Mesendoderm (in vitro differentiated cells): ENCODE results near the gene APOM.

Source experiments
- DNase-seq: peaks from one replicate; pipeline ENCODE4 v3.0.0; 2013
- H2AK5ac ChIP-seq: 2 replicates; pipeline ENCODE4 v1.6.1; 2013; ENCODE audit warnings: low read length, inconsistent platforms
- H2BK120ac ChIP-seq: 2 replicates; pipeline ENCODE4 v1.6.1; 2013; ENCODE audit warnings: low read depth, mild to moderate bottlenecking, low read length, moderate library complexity, mixed read lengths
- H2BK15ac ChIP-seq: replicated peaks from 2 replicates; pipeline ENCODE4 v1.6.1; 2013; ENCODE audit warnings: low read depth, mild to moderate bottlenecking, moderate library complexity
- H2BK5ac ChIP-seq: 2 replicates; pipeline ENCODE4 v1.6.1; 2013; ENCODE audit warnings: low read length, inconsistent platforms
- H3K18ac ChIP-seq: 2 replicates; pipeline ENCODE4 v1.6.1; 2013; ENCODE audit warnings: mild to moderate bottlenecking, low read length, mixed read lengths
- H3K23ac ChIP-seq: one replicate; pipeline ENCODE4 v1.6.1; 2013; ENCODE audit warnings: low read length
- H3K27ac ChIP-seq: 2 replicates; pipeline ENCODE4 v1.5.1; 2013; ENCODE audit warnings: low read depth, mild to moderate bottlenecking, inconsistent platforms, low read length, moderate library complexity
- H3K27me3 ChIP-seq: 2 replicates; pipeline ENCODE4 v1.6.1; 2013; ENCODE audit warnings: low read length, control low read depth, mild to moderate bottlenecking, inconsistent platforms; ENCODE audit not compliant: insufficient read depth, poor library complexity
- H3K36me3 ChIP-seq: 2 replicates; pipeline ENCODE4 v1.6.1; 2013; ENCODE audit warnings: low read length, inconsistent platforms; ENCODE audit not compliant: control insufficient read depth, insufficient read depth
- H3K4ac ChIP-seq: one replicate; pipeline ENCODE4 v1.6.1; 2013; ENCODE audit warnings: low read depth, mild to moderate bottlenecking, low read length, moderate library complexity
- H3K4me1 ChIP-seq: 2 replicates; pipeline ENCODE4 v1.6.1; 2013; ENCODE audit warnings: low read depth, low read length, inconsistent platforms; ENCODE audit not compliant: control insufficient read depth
- H3K4me2 ChIP-seq: 2 replicates; pipeline ENCODE4 v1.6.1; 2013; ENCODE audit warnings: low read length
- H3K4me3 ChIP-seq: 2 replicates; pipeline ENCODE4 v1.5.1; 2013; ENCODE audit warnings: mild to moderate bottlenecking, low read length
- H3K56ac ChIP-seq: one replicate; pipeline ENCODE4 v1.6.1; 2013; ENCODE audit warnings: low read length
- H3K79me1 ChIP-seq: 2 replicates; pipeline ENCODE4 v1.6.1; 2013; ENCODE audit warnings: low read length, inconsistent platforms
- H3K79me2 ChIP-seq: 2 replicates; pipeline ENCODE4 v1.6.1; 2013; ENCODE audit warnings: mild to moderate bottlenecking, low read length; ENCODE audit not compliant: control insufficient read depth, insufficient read depth
- H3K9ac ChIP-seq: 2 replicates; pipeline ENCODE4 v1.6.1; 2013; ENCODE audit warnings: low read length, inconsistent platforms
- H4K5ac ChIP-seq: one replicate; pipeline ENCODE4 v1.6.1; 2013; ENCODE audit warnings: low read length
- H4K8ac ChIP-seq: one replicate; pipeline ENCODE4 v1.6.1; 2013; ENCODE audit warnings: low read depth, mild to moderate bottlenecking, control low read depth, low read length, moderate library complexity
- WGBS: extraction: QIAGEN DNeasy Blood & Tissue Kit; methylation state at CpG from one replicate; pipeline ENCODE4 v1.1.7; 2013; ENCODE audit warnings: low lambda C conversion rate, missing lambda C conversion rate; ENCODE audit not compliant: insufficient coverage; ENCODE audit errors: extremely low coverage; 5-methylcytosine and 5-hydroxymethylcytosine counted together

The APOM gene

DNA sequence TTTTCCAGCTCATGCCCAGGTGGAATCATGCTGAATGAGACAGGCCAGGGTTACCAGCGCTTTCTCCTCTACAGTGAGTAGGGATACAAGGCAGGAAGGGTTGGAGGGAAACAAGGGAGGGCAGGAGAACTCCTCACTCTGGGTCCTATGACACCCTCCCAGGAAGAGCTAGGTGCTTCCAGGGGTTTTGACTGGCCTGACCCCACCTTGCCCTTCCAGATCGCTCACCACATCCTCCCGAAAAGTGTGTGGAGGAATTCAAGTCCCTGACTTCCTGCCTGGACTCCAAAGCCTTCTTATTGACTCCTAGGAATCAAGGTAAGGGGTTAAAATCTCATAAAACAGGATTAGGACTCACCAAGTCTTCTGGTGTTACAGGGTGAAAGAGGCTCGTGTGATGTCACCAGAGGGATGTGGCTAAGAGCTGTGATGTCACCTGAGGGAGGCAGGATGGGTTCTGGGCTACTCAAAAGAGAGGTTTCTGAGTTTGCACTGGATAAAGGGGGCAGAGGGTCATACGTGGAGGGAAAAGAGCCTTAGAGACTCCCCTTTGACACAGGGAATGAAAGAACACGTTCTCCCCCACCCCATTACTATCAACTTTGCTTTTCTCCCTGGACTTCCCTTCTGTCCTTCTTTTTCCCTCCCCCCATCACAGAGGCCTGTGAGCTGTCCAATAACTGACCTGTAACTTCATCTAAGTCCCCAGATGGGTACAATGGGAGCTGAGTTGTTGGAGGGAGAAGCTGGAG, 1.9 kb downstream of the APOM start:
- Histone ChIP-seq H3K18ac (no peak overlapping the region), H3K27me3 (no peaks in the 10 kb centered on the region), H3K4ac (no peak overlapping the region), H3K79me2 (peaks cover 15% of the 10 kb centered on the region), H2AK5ac (no peak overlapping the region), H2BK5ac (no peak overlapping the region), H3K56ac (no peak overlapping the region), H2BK15ac (no peak overlapping the region), H3K4me2 (no peak overlapping the region), H4K5ac (no peak overlapping the region), H3K79me1 (peaks cover 18% of the 10 kb centered on the region), H3K36me3 (no peaks in the 10 kb centered on the region), H3K4me1 (peaks cover 3% of the 10 kb centered on the region), H2BK120ac (no peak overlapping the region), H3K4me3 (no peak overlapping the region), H4K8ac (no peak overlapping the region), H3K9ac (no peak overlapping the region), H3K23ac (no peak overlapping the region), H3K27ac (no peak overlapping the region)
- no CpG with 5 or more reads among the region's 6 CpGs for WGBS
- no peak for DNase-seq

DNA sequence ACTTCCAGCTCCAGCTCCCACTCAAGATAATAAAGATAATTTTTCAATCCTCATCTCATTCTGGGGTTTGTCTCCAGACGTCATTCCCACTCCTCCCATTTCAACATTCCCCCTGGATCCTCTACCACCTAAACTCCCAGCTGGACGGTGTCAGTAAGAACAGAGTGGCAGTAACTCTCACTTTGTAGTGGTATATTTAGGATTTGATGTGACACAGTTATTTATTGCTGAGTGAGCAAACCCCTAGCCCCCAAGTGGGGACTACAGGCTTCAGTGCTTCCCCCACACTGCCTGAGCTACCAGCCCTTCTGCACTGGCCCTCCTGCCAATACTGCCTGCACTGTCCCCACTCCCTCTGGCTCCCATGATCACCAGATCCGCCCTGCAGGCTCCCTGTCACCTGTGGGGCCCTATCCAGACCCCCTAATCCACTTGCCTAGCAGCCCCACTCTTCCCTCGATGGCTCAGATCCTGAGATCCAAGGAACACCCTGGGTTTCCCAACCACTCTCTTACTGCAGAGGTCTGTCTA, 2.5 kb downstream of the APOM start:
- Histone ChIP-seq H4K5ac (no peak overlapping the region), H3K79me2 (peaks cover 17% of the 10 kb centered on the region), H4K8ac (no peak overlapping the region), H2BK5ac (no peak overlapping the region), H3K36me3 (no peaks in the 10 kb centered on the region), H3K27me3 (no peaks in the 10 kb centered on the region), H3K4me2 (no peak overlapping the region), H3K4me3 (no peak overlapping the region), H3K79me1 (peaks cover 18% of the 10 kb centered on the region), H2BK15ac (no peak overlapping the region), H2BK120ac (no peak overlapping the region), H3K56ac (peak overlapping the region; percentile 17), H3K4me1 (peaks cover 3% of the 10 kb centered on the region), H3K9ac (no peak overlapping the region), H3K27ac (no peak overlapping the region), H2AK5ac (no peak overlapping the region), H3K4ac (no peak overlapping the region), H3K18ac (no peak overlapping the region), H3K23ac (no peak overlapping the region)
- no peak for DNase-seq
- no CpG with 5 or more reads among the region's 4 CpGs for WGBS

DNA sequence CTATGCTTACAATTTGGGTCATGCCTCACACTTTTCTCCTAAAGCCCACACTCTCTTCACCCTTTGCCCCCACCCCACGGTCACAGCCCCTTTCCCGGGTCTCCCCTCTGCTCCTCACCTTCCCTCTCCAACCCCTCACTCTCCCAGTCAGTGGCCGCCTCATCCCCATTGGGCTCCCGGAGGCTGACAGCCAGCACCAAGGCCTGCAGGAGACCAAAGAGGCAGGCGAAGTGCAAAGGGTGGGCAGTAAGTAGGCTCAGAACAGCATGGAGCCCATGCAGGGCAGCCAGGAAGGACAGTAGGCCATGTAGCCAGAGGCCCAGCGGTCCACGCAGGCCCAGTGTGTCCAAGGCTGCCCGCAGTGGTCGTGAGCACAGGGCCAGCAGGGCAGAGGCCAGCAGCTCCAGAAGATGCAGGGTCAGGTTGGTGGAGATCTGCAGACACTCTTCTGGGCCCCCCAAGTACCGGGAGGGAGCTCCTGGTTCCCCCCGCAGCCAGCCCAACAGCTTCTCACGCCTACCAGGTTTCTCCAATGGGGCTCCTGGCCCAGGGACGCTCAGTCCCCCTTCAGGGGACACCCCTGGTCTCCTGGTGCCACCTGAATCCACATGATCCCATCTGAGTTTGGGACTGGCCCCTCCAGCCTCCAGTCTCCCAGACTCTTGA, 3.4 kb downstream of the APOM start:
- Histone ChIP-seq H2BK5ac (no peak overlapping the region), H2AK5ac (no peak overlapping the region), H3K4me2 (peak overlapping the region; percentile 75), H3K23ac (no peak overlapping the region), H3K4ac (no peak overlapping the region), H3K27ac (no peak overlapping the region), H3K4me1 (peaks cover 8% of the 10 kb centered on the region), H4K5ac (no peak overlapping the region), H3K79me1 (peaks cover 23% of the 10 kb centered on the region), H3K36me3 (no peaks in the 10 kb centered on the region), H4K8ac (no peak overlapping the region), H3K79me2 (peaks cover 26% of the 10 kb centered on the region), H3K4me3 (no peak overlapping the region), H3K9ac (peak overlapping the region; percentile 79), H3K18ac (no peak overlapping the region), H3K56ac (peak overlapping the region; percentile 61), H2BK15ac (no peak overlapping the region), H3K27me3 (no peaks in the 10 kb centered on the region), H2BK120ac (no peak overlapping the region)
- DNase-seq, result no peak
- no CpG with 5 or more reads among the region's 13 CpGs for WGBS

DNA sequence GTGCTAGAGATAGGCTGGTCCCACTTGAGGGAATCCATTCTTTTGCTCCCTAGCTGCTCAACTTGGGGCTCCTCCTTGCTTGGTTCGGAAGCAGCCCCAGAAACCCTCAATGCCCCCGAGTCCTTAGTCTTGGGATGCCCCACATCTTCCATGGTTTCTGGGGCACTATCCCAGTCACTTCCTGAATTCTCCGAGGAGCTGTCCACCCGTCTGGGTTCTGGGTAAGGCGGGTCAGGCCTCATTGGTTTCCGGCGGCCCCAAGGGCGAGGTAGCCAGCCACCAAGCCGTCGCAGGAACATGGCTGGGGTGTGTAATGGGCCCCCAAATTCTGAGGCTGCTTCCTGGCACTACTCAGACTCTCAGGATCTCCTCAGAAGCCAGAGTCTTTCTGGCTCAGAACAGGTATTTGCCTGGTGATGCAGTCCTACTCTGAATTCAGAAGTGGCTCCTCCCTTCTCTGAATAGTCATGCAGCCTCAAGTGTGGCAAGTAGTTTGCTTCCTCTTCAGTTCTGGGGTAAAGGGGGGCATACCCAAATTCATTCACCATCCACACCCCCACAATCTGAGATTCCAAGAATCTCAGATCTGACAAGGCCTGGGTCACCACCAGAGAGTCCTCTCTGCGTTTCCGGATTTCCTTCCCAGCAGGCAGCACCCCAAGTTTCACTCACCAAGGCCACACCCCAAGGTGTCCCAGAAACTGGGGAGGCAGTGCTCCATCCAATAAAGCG, 4.1 kb downstream of the APOM start:
- Histone ChIP-seq H3K23ac (no peak overlapping the region), H2AK5ac (no peak overlapping the region), H3K4me2 (peak overlapping the region; percentile 75), H3K4ac (peak overlapping the region; percentile 73), H3K27ac (no peak overlapping the region), H3K36me3 (no peaks in the 10 kb centered on the region), H3K79me1 (peaks cover 27% of the 10 kb centered on the region), H3K27me3 (no peaks in the 10 kb centered on the region), H4K8ac (no peak overlapping the region), H3K4me3 (peak overlapping the region; percentile 65), H3K79me2 (peaks cover 30% of the 10 kb centered on the region), H3K4me1 (peaks cover 8% of the 10 kb centered on the region), H2BK15ac (no peak overlapping the region), H3K18ac (no peak overlapping the region), H4K5ac (no peak overlapping the region), H2BK5ac (no peak overlapping the region), H3K56ac (peak overlapping the region; percentile 83), H2BK120ac (no peak overlapping the region), H3K9ac (peak overlapping the region; percentile 79)
- WGBS, result no CpG with 5 or more reads among the region's 13 CpGs
- no peak for DNase-seq

DNA sequence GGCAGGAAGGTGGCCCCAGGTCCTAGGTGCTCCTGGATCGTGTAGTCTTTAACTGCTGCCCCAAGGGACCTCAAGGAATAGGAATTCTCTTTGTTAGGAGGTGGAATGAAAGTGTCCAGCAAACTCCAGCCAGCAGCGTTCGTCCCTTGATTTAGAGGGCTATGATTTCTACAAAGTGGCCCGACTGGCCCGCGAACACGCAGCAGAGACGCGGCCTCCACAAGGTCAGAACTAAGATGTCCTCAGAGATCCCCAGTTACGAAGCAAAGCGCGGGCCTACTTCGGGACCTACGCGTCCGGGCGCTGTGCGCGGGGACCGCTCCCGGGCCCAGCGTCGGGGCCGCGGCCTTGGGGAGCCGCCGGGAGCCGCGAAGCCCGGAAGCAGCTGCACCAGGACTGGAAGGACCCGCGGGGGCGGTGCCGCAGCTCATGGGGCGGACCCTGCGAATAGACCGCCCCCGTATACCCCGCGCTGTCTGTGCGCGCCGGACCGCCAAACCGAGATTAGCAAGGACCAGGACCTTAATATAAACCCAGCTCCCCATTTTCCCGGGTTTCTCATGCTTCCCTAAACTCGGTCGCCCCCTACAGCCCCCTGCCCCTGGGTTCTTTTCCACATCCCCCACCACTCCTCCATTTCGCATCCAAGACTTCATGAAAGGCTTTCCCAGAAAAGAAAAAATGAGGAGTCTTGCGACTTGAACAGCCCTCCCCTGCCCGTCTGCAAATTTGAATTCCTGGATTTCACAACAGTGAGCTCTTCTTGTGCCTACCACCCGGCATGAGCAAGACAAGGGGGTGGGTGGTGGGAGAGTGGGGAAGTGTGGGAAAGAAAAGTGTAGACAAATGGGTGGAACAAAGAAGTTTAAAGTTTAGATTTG, 4.9 kb downstream of the APOM start, which contains the start of gene C6orf47:
TSS of gene C6orf47 (minus strand) at position 398 of the 881 bp plus-strand sequence. CDS start 831 bp downstream, outside the sequence.
- peaks cover 8% of the 10 kb centered on the region for H3K4me1 ChIP-seq
- H4K5ac ChIP-seq, result no peak within 1 kb of the TSS
- peak within 1 kb of the TSS; percentile 75 for H3K4me2 ChIP-seq
- peaks cover 30% of the 10 kb centered on the region for H3K79me2 ChIP-seq
- peak within 1 kb of the TSS; percentile 84 for H3K56ac ChIP-seq
- peak; percentile 90 for DNase-seq
- no peak within 1 kb of the TSS for H2BK15ac ChIP-seq
- no peaks in the 10 kb centered on the region for H3K36me3 ChIP-seq
- peak within 1 kb of the TSS; percentile 1 for H3K23ac ChIP-seq
- no peak within 1 kb of the TSS for H2AK5ac ChIP-seq
- peak within 1 kb of the TSS; percentile 53 for H3K27ac ChIP-seq
- H4K8ac ChIP-seq, result no peak within 1 kb of the TSS
- H3K4ac ChIP-seq, result peak within 1 kb of the TSS; percentile 73
- peak within 1 kb of the TSS; percentile 29 for H2BK5ac ChIP-seq
- peaks cover 27% of the 10 kb centered on the region for H3K79me1 ChIP-seq
- peak within 1 kb of the TSS; percentile 42 for H3K18ac ChIP-seq
- H2BK120ac ChIP-seq, result no peak within 1 kb of the TSS
- H3K4me3 ChIP-seq, result peak within 1 kb of the TSS; percentile 65
- no CpG with 5 or more reads among the region's 52 CpGs for WGBS
- no peaks in the 10 kb centered on the region for H3K27me3 ChIP-seq
- peak within 1 kb of the TSS; percentile 79 for H3K9ac ChIP-seq
